ENCODE measurements around the gene PLEKHA8. TPM values are rescaled to one million over a fixed set of nuclear protein-coding genes. Genes with fewer than 3 reads are reported as not detected.

The PLEKHA8 gene
- total RNA-seq, 1 experiment from 2014 or later = 12.0 TPM

DNA sequence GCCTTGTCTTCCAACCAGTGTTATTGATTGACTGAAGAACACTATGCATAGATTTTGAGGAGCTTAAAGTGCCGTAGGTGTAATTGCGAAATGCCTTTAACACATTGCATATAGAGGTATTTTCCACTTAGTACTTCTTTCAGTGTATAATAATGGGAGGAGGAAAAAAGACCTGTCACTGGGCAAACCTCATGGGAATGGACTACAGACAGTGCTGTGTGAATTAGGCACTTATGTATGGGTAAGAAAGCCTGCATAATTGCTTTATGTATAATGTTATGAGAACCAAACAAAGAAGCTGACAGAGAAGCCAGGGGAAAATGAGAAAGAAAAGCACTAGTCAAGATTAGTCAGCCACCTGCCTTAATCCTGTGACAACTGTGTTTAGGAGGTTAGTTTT lies 26.2 kb upstream of the PLEKHA8 start:
- no peaks in the 10 kb centered on the region for H3K4me1 Mint-ChIP-seq (ENCODE audit: insufficient read depth, unreplicated experiment)
- ChIA-PET CTCF (interaction anchor here (0.5 to 1.2 kb wide), 5 partner anchors 13 to 1239 kb away, joined by 3 to 7 read pairs (median 3); no protein-coding TSS in a partner anchor), POLR2A (interaction anchor here (0.8 to 1.6 kb wide), 3 partner anchors 24 to 27 kb away, joined by 4 to 7 read pairs (median 5); partner anchors contain the start of gene FKBP14)
- peak; percentile 39 for DNase-seq (ENCODE audit: unreplicated experiment)
- no peak overlapping the region for H3K27ac Mint-ChIP-seq (ENCODE audit: low read depth, unreplicated experiment)
- H3K9me3 Mint-ChIP-seq (ENCODE audit: unreplicated experiment) = peaks cover 6% of the 10 kb centered on the region
- intact Hi-C loops (cut with micrococcal nuclease) = no loop called here
- no peak overlapping the region for H3K4me3 Mint-ChIP-seq (ENCODE audit: unreplicated experiment)
- BruUV-seq (replicated peaks) = no TSS peak
- TF ChIP-seq, protein P1, sequence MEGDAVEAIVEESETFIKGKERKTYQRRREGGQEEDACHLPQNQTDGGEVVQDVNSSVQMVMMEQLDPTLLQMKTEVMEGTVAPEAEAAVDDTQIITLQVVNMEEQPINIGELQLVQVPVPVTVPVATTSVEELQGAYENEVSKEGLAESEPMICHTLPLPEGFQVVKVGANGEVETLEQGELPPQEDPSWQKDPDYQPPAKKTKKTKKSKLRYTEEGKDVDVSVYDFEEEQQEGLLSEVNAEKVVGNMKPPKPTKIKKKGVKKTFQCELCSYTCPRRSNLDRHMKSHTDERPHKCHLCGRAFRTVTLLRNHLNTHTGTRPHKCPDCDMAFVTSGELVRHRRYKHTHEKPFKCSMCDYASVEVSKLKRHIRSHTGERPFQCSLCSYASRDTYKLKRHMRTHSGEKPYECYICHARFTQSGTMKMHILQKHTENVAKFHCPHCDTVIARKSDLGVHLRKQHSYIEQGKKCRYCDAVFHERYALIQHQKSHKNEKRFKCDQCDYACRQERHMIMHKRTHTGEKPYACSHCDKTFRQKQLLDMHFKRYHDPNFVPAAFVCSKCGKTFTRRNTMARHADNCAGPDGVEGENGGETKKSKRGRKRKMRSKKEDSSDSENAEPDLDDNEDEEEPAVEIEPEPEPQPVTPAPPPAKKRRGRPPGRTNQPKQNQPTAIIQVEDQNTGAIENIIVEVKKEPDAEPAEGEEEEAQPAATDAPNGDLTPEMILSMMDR (IDR thresholded peaks at IDR 0.05; ENCODE audit: unreplicated experiment) = no peak
- H3K36me3 Mint-ChIP-seq (ENCODE audit: insufficient read depth, unreplicated experiment) = no peaks in the 10 kb centered on the region
- H3K27me3 Mint-ChIP-seq (ENCODE audit: insufficient read depth, unreplicated experiment) = no peaks in the 10 kb centered on the region

DNA sequence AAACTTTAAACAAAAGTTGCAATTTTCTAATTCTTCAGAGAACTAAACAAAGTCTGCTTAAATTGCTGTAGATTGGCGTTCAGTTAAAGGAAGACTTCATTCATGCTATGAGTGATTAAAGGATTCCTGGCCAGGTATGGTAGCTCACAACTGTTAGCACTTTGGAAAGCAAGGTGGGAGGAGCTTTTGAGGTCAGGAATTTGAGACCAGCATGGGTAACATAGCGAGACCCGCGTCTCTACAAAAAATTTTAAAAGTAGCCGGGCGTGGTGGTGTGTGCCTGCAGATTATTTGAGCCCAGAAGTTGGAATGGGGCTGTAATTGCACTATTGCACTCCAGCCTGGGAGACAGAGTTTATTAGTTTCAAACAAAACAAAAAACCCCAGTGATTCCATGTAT lies 25.1 kb upstream of the PLEKHA8 start:
- Mint-ChIP-seq H3K4me3 (ENCODE audit: unreplicated experiment) (no peak overlapping the region), H3K27me3 (ENCODE audit: insufficient read depth, unreplicated experiment) (no peaks in the 10 kb centered on the region), H3K36me3 (ENCODE audit: insufficient read depth, unreplicated experiment) (no peaks in the 10 kb centered on the region), H3K27ac (ENCODE audit: low read depth, unreplicated experiment) (no peak overlapping the region), H3K4me1 (ENCODE audit: insufficient read depth, unreplicated experiment) (no peaks in the 10 kb centered on the region), H3K9me3 (ENCODE audit: unreplicated experiment) (no peaks in the 10 kb centered on the region)
- POLR2A ChIA-PET = interaction anchor here (0.9 to 1.6 kb wide), 3 partner anchors 11 to 70 kb away, joined by 3 to 4 read pairs (median 4); no protein-coding TSS in a partner anchor
- intact Hi-C loops (cut with micrococcal nuclease) = no loop called here
- no peak for DNase-seq (ENCODE audit: unreplicated experiment)
- CTCF ChIA-PET = interaction anchor here (1.2 kb wide), 1 partner anchor 61 kb away, joined by 3 read pairs; no protein-coding TSS in a partner anchor
- TF ChIP-seq, protein P1 (IDR thresholded peaks at IDR 0.05; ENCODE audit: unreplicated experiment) = no peak
- BruUV-seq (replicated peaks) = no TSS peak

DNA sequence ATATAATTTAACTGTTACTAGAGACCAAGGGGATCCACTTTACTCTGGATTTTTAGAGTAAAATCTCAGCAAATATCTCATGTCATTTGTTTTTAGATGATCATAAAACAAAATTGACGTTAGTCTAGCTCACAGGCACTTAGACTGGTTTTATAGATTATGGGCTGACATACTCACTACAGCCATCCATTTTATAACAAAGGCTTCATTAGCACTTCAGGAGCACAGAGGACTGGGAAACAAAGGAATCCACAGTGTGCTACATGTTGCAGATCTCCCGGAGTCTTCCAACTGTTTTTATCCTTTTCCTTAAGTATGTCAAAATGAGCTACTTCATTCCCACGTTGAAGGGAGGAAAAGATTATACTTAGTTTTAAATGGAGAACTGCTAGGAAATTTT lies 22.7 kb upstream of the PLEKHA8 start:
- ChIA-PET CTCF (interaction anchor here (1.5 kb wide), 1 partner anchor 84 kb away, joined by 6 read pairs; no protein-coding TSS in a partner anchor), POLR2A (interaction anchor here (0.6 to 2.3 kb wide), 3 partner anchors 10 to 752 kb away, joined by 3 to 4 read pairs (median 3); partner anchors contain the start of gene PLEKHA8)
- Mint-ChIP-seq H3K36me3 (ENCODE audit: insufficient read depth, unreplicated experiment) (no peaks in the 10 kb centered on the region), H3K9me3 (ENCODE audit: unreplicated experiment) (no peaks in the 10 kb centered on the region), H3K27me3 (ENCODE audit: insufficient read depth, unreplicated experiment) (no peaks in the 10 kb centered on the region), H3K27ac (ENCODE audit: low read depth, unreplicated experiment) (no peak overlapping the region), H3K4me3 (ENCODE audit: unreplicated experiment) (no peak overlapping the region), H3K4me1 (ENCODE audit: insufficient read depth, unreplicated experiment) (no peaks in the 10 kb centered on the region)
- no peak for DNase-seq (ENCODE audit: unreplicated experiment)
- TF ChIP-seq, protein P1 (IDR thresholded peaks at IDR 0.05; ENCODE audit: unreplicated experiment) = no peak
- intact Hi-C loops (cut with micrococcal nuclease) = no loop called here
- BruUV-seq (replicated peaks) = no TSS peak

DNA sequence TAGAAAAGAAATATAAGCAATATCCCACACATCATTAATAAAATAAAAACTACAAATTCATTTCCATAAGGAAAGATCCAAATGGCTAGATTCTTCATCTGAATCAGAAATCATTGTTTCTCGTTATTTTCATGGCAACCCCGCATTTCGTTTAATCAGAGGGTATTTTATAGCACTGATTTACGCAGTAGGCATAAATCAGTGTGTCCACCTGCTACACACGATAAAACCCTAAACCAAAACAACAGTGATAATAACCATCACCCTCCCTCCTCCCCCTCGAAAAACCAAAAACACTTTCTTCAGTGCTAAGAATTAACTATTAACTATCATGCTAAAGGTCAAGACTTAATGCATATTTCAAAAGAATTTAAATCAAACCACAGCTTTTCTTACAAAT lies 18.2 kb upstream of the PLEKHA8 start:
- ChIA-PET CTCF (interaction anchor here (0.6 to 0.7 kb wide), 2 partner anchors 65 to 1765 kb away, joined by 3 read pairs; no protein-coding TSS in a partner anchor), POLR2A (no interaction called here)
- TF ChIP-seq, protein P1 (IDR thresholded peaks at IDR 0.05; ENCODE audit: unreplicated experiment) = no peak
- Mint-ChIP-seq H3K4me1 (ENCODE audit: insufficient read depth, unreplicated experiment) (no peaks in the 10 kb centered on the region), H3K27me3 (ENCODE audit: insufficient read depth, unreplicated experiment) (no peaks in the 10 kb centered on the region), H3K9me3 (ENCODE audit: unreplicated experiment) (no peaks in the 10 kb centered on the region), H3K36me3 (ENCODE audit: insufficient read depth, unreplicated experiment) (peaks cover 9% of the 10 kb centered on the region), H3K27ac (ENCODE audit: low read depth, unreplicated experiment) (no peak overlapping the region), H3K4me3 (ENCODE audit: unreplicated experiment) (no peak overlapping the region)
- no TSS peak for BruUV-seq (replicated peaks)
- intact Hi-C loops (cut with micrococcal nuclease) = no loop called here
- no peak for DNase-seq (ENCODE audit: unreplicated experiment)
